Smooth muscle cell (in vitro differentiated cells): ENCODE data around the gene PRKCB. TPM values are rescaled to one million over a fixed set of nuclear protein-coding genes. Genes with fewer than 3 reads are reported as not detected.

Experiments used
- DNase-seq: peaks from one replicate; lab custom pipeline; 2025; ENCODE audit not compliant: unreplicated experiment; lab: John Stamatoyannopoulos, UW
- H2AFZ ChIP-seq: fragments of 200-600 bp; sonication (generic); 2 replicates; pipeline ENCODE4 v1.6.0; 2016; ENCODE audit warnings: antibody characterized with exemption, low read depth, mild to moderate bottlenecking
- H3F3A ChIP-seq: fragments of 200-600 bp; sonication (generic); 2 replicates; pipeline ENCODE4 v1.6.0; 2017; ENCODE audit warnings: antibody characterized with exemption, low read depth
- H3K27ac ChIP-seq: fragments of 200-600 bp; sonication (generic); 2 replicates; pipeline ENCODE4 v1.5.1; 2016; ENCODE audit warnings: low read depth, mild to moderate bottlenecking
- H3K27me3 ChIP-seq: fragments of 200-600 bp; sonication (generic); 2 replicates; pipeline ENCODE4 v1.6.1; 2016; ENCODE audit warnings: low read depth, mild to moderate bottlenecking
- H3K36me3 ChIP-seq: fragments of 200-600 bp; sonication (generic); 2 replicates; pipeline ENCODE4 v1.5.1; 2016; ENCODE audit warnings: low read depth
- H3K4me1 ChIP-seq: fragments of 200-600 bp; sonication (generic); 2 replicates; pipeline ENCODE4 v1.5.1; 2016; ENCODE audit warnings: low read depth
- H3K4me2 ChIP-seq: fragments of 200-600 bp; sonication (generic); 2 replicates; pipeline ENCODE4 v1.6.0; 2016; ENCODE audit warnings: mild to moderate bottlenecking
- H3K4me3 ChIP-seq: fragments of 200-600 bp; sonication (generic); 2 replicates; pipeline ENCODE4 v1.5.1; 2016; ENCODE audit warnings: mild to moderate bottlenecking
- H3K79me2 ChIP-seq: fragments of 200-600 bp; sonication (generic); 2 replicates; pipeline ENCODE4 v1.6.0; 2016; ENCODE audit warnings: low read depth, mild to moderate bottlenecking
- H3K9ac ChIP-seq: fragments of 200-600 bp; sonication (generic); 2 replicates; pipeline ENCODE4 v1.6.0; 2016; ENCODE audit warnings: low read depth
- H3K9me3 ChIP-seq: fragments of 200-600 bp; sonication (generic); replicated peaks from 2 replicates; pipeline ENCODE4 v1.5.1; 2016; ENCODE audit warnings: low read depth
- H4K20me1 ChIP-seq: fragments of 200-600 bp; sonication (generic); 2 replicates; pipeline ENCODE4 v1.6.0; 2016; ENCODE audit warnings: low read depth
- CTCF ChIP-seq: fragments of 200-600 bp; sonication (generic); IDR thresholded peaks from 2 replicates; pipeline ENCODE4 v1.5.1; 2017; ENCODE audit warnings: borderline replicate concordance, mild to moderate bottlenecking, antibody characterized with exemption; ENCODE audit not compliant: insufficient read depth, poor library complexity, severe bottlenecking
- whole genome bisulfite sequencing: methylation state at CpG from one replicate; pipeline ENCODE4 v1.1.7; 2016; ENCODE audit warnings: low lambda C conversion rate; 5-methylcytosine and 5-hydroxymethylcytosine counted together
- polyA plus RNA-seq: library from polyadenylated mRNA; unstranded; fragments of >200 nt; fragmentation: Nextera tagmentation; extraction: Ambion mirVana; gene quantifications from 2 replicates; pipeline ENCODE4 v1.2.1, GENCODE V29; 2016
- total RNA-seq: library from RNA; depleted of rRNA; stranded (reverse); fragments of >200 nt; gene quantifications from 2 replicates; pipeline ENCODE4 v1.2.3, GENCODE V29; 2014

Gene PRKCB
- total and polyA plus RNA-seq, 2 experiments from 2014 or later, result 0.36 TPM; not detected in 1

GRCh38 chr16:24198807-24199533, 363.2 kb downstream of the PRKCB start:
- Histone ChIP-seq H4K20me1 (no peaks in the 10 kb centered on the region), H3K4me3 (no peak overlapping the region)
- 55% methylated on average over 4 of the region's 4 CpGs for WGBS

GRCh38 chr16:24203675-24204074, 367.9 kb downstream of the PRKCB start:
- Histone ChIP-seq H3K9ac (no peak overlapping the region), H3K4me2 (no peak overlapping the region), H3K4me3 (no peak overlapping the region), H2AFZ (no peak overlapping the region), H4K20me1 (no peaks in the 10 kb centered on the region), H3K79me2 (no peaks in the 10 kb centered on the region), H3K27me3 (peaks cover 42% of the 10 kb centered on the region), H3K36me3 (no peaks in the 10 kb centered on the region), H3K9me3 (no peaks in the 10 kb centered on the region), H3F3A (no peaks in the 10 kb centered on the region), H3K4me1 (peaks cover 4% of the 10 kb centered on the region), H3K27ac (no peak overlapping the region)
- DNase-seq, result no peak
- 60% methylated on average over 4 of the region's 4 CpGs for WGBS
- TF ChIP-seq CTCF, result no peak

More at GRCh38 chr16:24198807-24199533, 363.2 kb downstream of the PRKCB start:
- H3K4me2 ChIP-seq, result no peak overlapping the region
- no peaks in the 10 kb centered on the region for H3F3A ChIP-seq
- no peak for TF ChIP-seq CTCF
- H3K27me3 ChIP-seq, result peaks cover 32% of the 10 kb centered on the region
- no peak overlapping the region for H3K27ac ChIP-seq
- H3K9ac ChIP-seq, result no peak overlapping the region
- H3K36me3 ChIP-seq, result no peaks in the 10 kb centered on the region
- no peaks in the 10 kb centered on the region for H3K4me1 ChIP-seq
- H3K9me3 ChIP-seq, result no peaks in the 10 kb centered on the region
- no peak overlapping the region for H2AFZ ChIP-seq
- no peaks in the 10 kb centered on the region for H3K79me2 ChIP-seq
- no peak for DNase-seq

GRCh38 chr16:24204150-24204665, 368.4 kb downstream of the PRKCB start:
- Histone ChIP-seq H3K9ac (no peak overlapping the region), H3K27ac (no peak overlapping the region), H3K4me2 (no peak overlapping the region), H3K4me3 (no peak overlapping the region), H3K79me2 (no peaks in the 10 kb centered on the region), H4K20me1 (no peaks in the 10 kb centered on the region), H3F3A (no peaks in the 10 kb centered on the region), H2AFZ (no peak overlapping the region), H3K36me3 (no peaks in the 10 kb centered on the region), H3K9me3 (no peaks in the 10 kb centered on the region), H3K27me3 (peaks cover 43% of the 10 kb centered on the region), H3K4me1 (peaks cover 4% of the 10 kb centered on the region)
- DNase-seq, result no peak
- TF ChIP-seq CTCF, result no peak
- WGBS, result 76% methylated on average over 2 of the region's 2 CpGs

GRCh38 chr16:24206926-24207325, 371.1 kb downstream of the PRKCB start:
- no peak overlapping the region for H2AFZ ChIP-seq
- no peaks in the 10 kb centered on the region for H4K20me1 ChIP-seq
- WGBS, result 90% methylated on average over 3 of the region's 3 CpGs
- H3K27me3 ChIP-seq, result peaks cover 65% of the 10 kb centered on the region
- DNase-seq, result no peak
- peaks cover 4% of the 10 kb centered on the region for H3K4me1 ChIP-seq
- no peak overlapping the region for H3K4me3 ChIP-seq
- no peaks in the 10 kb centered on the region for H3K9me3 ChIP-seq
- H3F3A ChIP-seq, result no peaks in the 10 kb centered on the region
- H3K9ac ChIP-seq, result no peak overlapping the region
- no peaks in the 10 kb centered on the region for H3K36me3 ChIP-seq
- H3K79me2 ChIP-seq, result no peaks in the 10 kb centered on the region
- no peak overlapping the region for H3K4me2 ChIP-seq
- no peak for TF ChIP-seq CTCF
- H3K27ac ChIP-seq, result no peak overlapping the region
